HepG2 (cell line): ENCODE data around the gene EVI2B. TPM values are rescaled to one million over a fixed set of nuclear protein-coding genes. Genes with fewer than 3 reads are reported as not detected.
A peak's percentile ranks its signal among the peaks of the same experiment; 100 is the strongest.

ENCODE experiments used
- ATAC-seq: fragments of 200-7000 bp; cut with Tn5 transposase; 3 replicates; pipeline ENCODE4 v1.9.1; 2020; ENCODE audit warnings: mild to moderate bottlenecking, moderate library complexity
- BruUV-seq: library from RNA; stranded (reverse); fragments of 400-500 nt; replicated peaks from 2 replicates; lab custom pipeline; 2021; lab: Mats Ljungman, UMichigan
- CTCF ChIA-PET: fragments of 300-600 bp; formaldehyde crosslinking; extraction: SDS; loops from one replicate; lab custom pipeline; 2021; ENCODE audit warnings: low total read pairs, inconsistent platforms, low intra/inter-chr PET ratio; lab: Yijun Ruan, JAX
- POLR2A ChIA-PET: fragments of 350-600 bp; sonication (Branson Sonifier 250); formaldehyde crosslinking; loops from one replicate; lab custom pipeline; 2020; ENCODE audit warnings: antibody characterized with exemption, inconsistent platforms; lab: Yijun Ruan, JAX
- DNase-seq: peaks from one replicate; pipeline ENCODE4 v3.0.0-alpha.2; 2015; ENCODE audit warnings: low spot score
- FAIRE-seq: peaks from 3 replicates; lab custom pipeline; 2011; peaks lifted over from hg19 to GRCh38; lab: Jason Lieb, UNC
- H2AFZ ChIP-seq: one replicate; pipeline ENCODE4 v1.6.1; 2011; ENCODE audit warnings: low read length, inconsistent platforms
- H3K27ac ChIP-seq: fragments of 300-600 bp; 3 replicates; pipeline ENCODE4 v1.8.0; 2011; ENCODE audit warnings: mixed run types, mild to moderate bottlenecking, mixed read lengths, low read length, inconsistent platforms; ENCODE audit not compliant: insufficient read depth; ENCODE audit errors: extremely low read length
- H3K27me3 ChIP-seq, 2 experiments: fragments of 200-600 bp in 1 of 2; 2 replicates in 1 of 2; 3 replicates in 1 of 2; pipeline versions ENCODE4 v1.6.0 to v1.8.0; 2011; ENCODE audit warnings: low read length in 2 of 2, mild to moderate bottlenecking in 2 of 2, moderate library complexity in 2 of 2, inconsistent platforms in 1 of 2; ENCODE audit not compliant: insufficient read depth in 2 of 2, control insufficient read depth in 1 of 2
- H3K36me3 ChIP-seq, 2 experiments: fragments of 200-600 bp in 1 of 2; replicated peaks in 1 of 2; 2 replicates in 1 of 2; 3 replicates in 1 of 2; pipeline versions ENCODE4 v1.5.1 to v1.8.0; 2011; ENCODE audit warnings: low read length in 2 of 2, inconsistent platforms in 1 of 2; ENCODE audit not compliant: insufficient read depth in 2 of 2, control insufficient read depth in 1 of 2
- H3K4me1 ChIP-seq: 2 replicates; pipeline ENCODE4 v1.5.1; 2012; ENCODE audit warnings: low read length, inconsistent platforms; ENCODE audit not compliant: insufficient read depth
- H3K4me2 ChIP-seq: 2 replicates; pipeline ENCODE4 v1.6.0; 2011; ENCODE audit warnings: low read depth, low read length, inconsistent platforms
- H3K4me3 ChIP-seq, 3 experiments: fragments of 200-600 bp in 1 of 3; sonication (generic), shearing (Covaris generic) in 1 of 3; replicated peaks in 1 of 3; 2 replicates each; pipeline ENCODE4 v1.5.1; 2011 to 2016; ENCODE audit warnings: low read length in 3 of 3, inconsistent platforms in 2 of 3, low read depth in 2 of 3, mild to moderate bottlenecking in 2 of 3, control low read depth in 1 of 3, mixed read lengths in 1 of 3; ENCODE audit not compliant: insufficient read depth in 1 of 3
- H3K79me2 ChIP-seq: one replicate; pipeline ENCODE4 v1.6.1; 2011; ENCODE audit warnings: low read length, inconsistent platforms; ENCODE audit not compliant: insufficient read depth
- H3K9ac ChIP-seq: 2 replicates; pipeline ENCODE4 v1.6.0; 2011; ENCODE audit warnings: mild to moderate bottlenecking, low read depth, low read length, inconsistent platforms; ENCODE audit not compliant: insufficient read depth
- H3K9me3 ChIP-seq: 2 replicates; pipeline ENCODE4 v1.5.1; 2012; ENCODE audit warnings: mild to moderate bottlenecking, low read length
- H4K20me1 ChIP-seq: 2 replicates; pipeline ENCODE4 v1.6.0; 2011; ENCODE audit warnings: inconsistent platforms, mild to moderate bottlenecking, low read length, moderate library complexity; ENCODE audit not compliant: insufficient read depth
- CBX2 ChIP-seq, 2 experiments: fragments of 200-600 bp in 1 of 2; sonication (generic); formaldehyde crosslinking in 1 of 2; IDR thresholded peaks; 2 replicates each; pipeline versions ENCODE4 v1.7.0 to v1.8.1; 2018 to 2022; ENCODE audit warnings: low read depth in 2 of 2, low read length in 1 of 2, mild to moderate bottlenecking in 1 of 2, missing genetic modification reagents in 1 of 2
- CHCHD3 ChIP-seq: sonication (generic); formaldehyde crosslinking; IDR thresholded peaks from 2 replicates; pipeline ENCODE4 v1.8.0; 2022; ENCODE audit warnings: mild to moderate bottlenecking, missing genetic modification reagents, moderate library complexity
- EED ChIP-seq: sonication (generic); formaldehyde crosslinking; IDR thresholded peaks from 2 replicates; pipeline ENCODE4 v1.5.0; 2020; ENCODE audit warnings: mild to moderate bottlenecking, missing genetic modification reagents
- HES4 ChIP-seq: sonication (generic); formaldehyde crosslinking; IDR thresholded peaks from 2 replicates; pipeline ENCODE4 v1.9.0; 2021; ENCODE audit warnings: mild to moderate bottlenecking, missing genetic modification reagents, borderline replicate concordance
- MAFF ChIP-seq: IDR thresholded peaks from 2 replicates; pipeline ENCODE4 v1.6.1; 2011; ENCODE audit warnings: low read depth, low read length, improper control_type of control experiment
- MAFK ChIP-seq, 2 experiments: IDR thresholded peaks in 1 of 2; conservative IDR thresholded peaks in 1 of 2; 2 replicates each; pipeline ENCODE4 v1.6.1; 2011; ENCODE audit warnings: improper control_type of control experiment in 2 of 2, low read length in 2 of 2
- MTF2 ChIP-seq: sonication (generic); formaldehyde crosslinking; IDR thresholded peaks from 2 replicates; pipeline ENCODE4 v1.5.0; 2020; ENCODE audit warnings: missing genetic modification reagents, borderline replicate concordance
- NFYC ChIP-seq: IDR thresholded peaks from 2 replicates; pipeline ENCODE4 v1.6.1; 2016; ENCODE audit warnings: missing genetic modification reagents, missing compliant biosample characterization
- NR1H2 ChIP-seq: sonication (generic); formaldehyde crosslinking; IDR thresholded peaks from 2 replicates; pipeline ENCODE4 v1.8.1; 2022; ENCODE audit warnings: low read depth, missing genetic modification reagents, borderline replicate concordance
- U2AF2 ChIP-seq: fragments of 200-400 bp; formaldehyde crosslinking; IDR thresholded peaks from 2 replicates; pipeline ENCODE4 v1.6.1; 2017; ENCODE audit warnings: low read depth, mild to moderate bottlenecking, low read length
- ZBTB8A ChIP-seq: sonication (generic); formaldehyde crosslinking; IDR thresholded peaks from 2 replicates; pipeline ENCODE4 v1.4.0; 2020; ENCODE audit warnings: mild to moderate bottlenecking, low read depth, missing genetic modification reagents, borderline replicate concordance
- ZC3H4 ChIP-seq: sonication (generic); formaldehyde crosslinking; IDR thresholded peaks from 2 replicates; pipeline ENCODE4 v1.4.0; 2020; ENCODE audit warnings: missing genetic modification reagents, borderline replicate concordance
- ZNF207 ChIP-seq: fragments of 450-650 bp; IDR thresholded peaks from 2 replicates; pipeline ENCODE4 v1.6.1; 2016; ENCODE audit warnings: antibody characterized with exemption, borderline replicate concordance
- ZNF33B ChIP-seq: sonication (generic); formaldehyde crosslinking; IDR thresholded peaks from 2 replicates; pipeline ENCODE4 v1.5.1; 2020; ENCODE audit warnings: mild to moderate bottlenecking, missing genetic modification reagents
- ZNF557 ChIP-seq: sonication (generic); formaldehyde crosslinking; IDR thresholded peaks from 2 replicates; pipeline ENCODE4 v1.4.0; 2020; ENCODE audit warnings: missing genetic modification reagents
- ZNF674 ChIP-seq: sonication (generic); formaldehyde crosslinking; IDR thresholded peaks from 2 replicates; pipeline ENCODE4 v1.5.0; 2020; ENCODE audit warnings: low read depth, mild to moderate bottlenecking, missing genetic modification reagents
- ZNF75D ChIP-seq: sonication (generic); formaldehyde crosslinking; IDR thresholded peaks from 2 replicates; pipeline ENCODE4 v1.8.1; 2023; ENCODE audit warnings: missing genetic modification reagents, mild to moderate bottlenecking, borderline replicate concordance
- WGBS: methylation state at CpG from one replicate; pipeline ENCODE4 v1.1.6; 2017; ENCODE audit warnings: low lambda C conversion rate; 5-methylcytosine and 5-hydroxymethylcytosine counted together
- in situ Hi-C: cut with HindIII; loops from 2 replicates; pipeline ENCODE4 v1.10.0; 2017; ENCODE audit warnings: low pct_unique_long_range_greater_than_20kb; ENCODE audit not compliant: extremely low pct_ligation_motif_present
- intact Hi-C: fragments of 100-400 bp; cut with micrococcal nuclease; formaldehyde crosslinking; loops from one replicate; pipeline ENCODE4 v1.10.0; 2022; ENCODE audit not compliant: unreplicated experiment
- polyA plus RNA-seq, 8 experiments: library from polyadenylated mRNA; depleted of rRNA in 3 of 8; stranded (reverse) in 7 of 8; unstranded in 1 of 8; fragments of >200 nt; fragmentation: Illumina TruSeq in 4 of 8; extraction: Trizol in 4 of 8; gene quantifications; 2 replicates each; pipeline versions ENCODE4 v1.2.1 to v1.2.3, GENCODE V29; 2011 to 2016; ENCODE audit warnings: low read depth in 4 of 8, missing spikeins in 1 of 8, mixed read lengths in 1 of 8; ENCODE audit not compliant: insufficient read depth in 1 of 8
- total RNA-seq, 5 experiments: library from RNA; depleted of rRNA; stranded (reverse); fragments of >200 nt; fragmentation: Illumina TruSeq; extraction: Trizol; gene quantifications; 2 replicates each; pipeline ENCODE4 v1.2.3, GENCODE V29; 2016; ENCODE audit warnings: low read depth in 1 of 5
- TF ChIP-seq, protein P1 (sequence below): sonication (generic); formaldehyde crosslinking; IDR thresholded peaks from 2 replicates; pipeline ENCODE4 v1.4.0; 2020; ENCODE audit warnings: mild to moderate bottlenecking, missing genetic modification reagents
- TF ChIP-seq, protein P2 (sequence below): sonication (generic); formaldehyde crosslinking; conservative IDR thresholded peaks from 2 replicates; pipeline ENCODE4 v1.4.0; 2020; ENCODE audit warnings: missing genetic modification reagents
- TF ChIP-seq, protein P3 (sequence below): sonication (generic); formaldehyde crosslinking; IDR thresholded peaks from 2 replicates; pipeline ENCODE4 v1.5.1; 2020; ENCODE audit warnings: missing genetic modification reagents, mild to moderate bottlenecking, borderline replicate concordance

EVI2B gene
- total and polyA plus RNA-seq, 2 of the 13 experiments (the other 11 are each of a cell fraction or from before 2014, with no cell fraction given): not detected

DNA sequence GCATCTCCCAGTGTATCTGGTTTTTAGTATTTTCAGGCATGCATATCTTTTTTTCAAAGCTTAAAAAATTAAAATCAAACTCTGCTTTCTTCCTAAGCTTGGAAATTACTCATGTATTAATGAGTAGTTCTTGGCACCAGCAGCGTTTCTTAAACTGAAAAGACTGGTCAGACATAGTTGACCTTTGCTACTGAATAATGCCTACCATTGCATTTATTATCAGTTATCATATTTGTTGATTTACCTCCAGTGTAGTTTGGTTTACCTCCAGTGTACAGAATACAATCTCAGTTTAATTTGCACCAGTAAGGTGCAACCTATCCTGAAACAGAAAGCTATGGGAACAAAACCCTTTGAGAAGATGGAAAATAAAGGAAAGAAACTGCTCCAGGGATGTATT is 42.1 kb upstream of the EVI2B start:
- ATAC-seq: no peak

DNA sequence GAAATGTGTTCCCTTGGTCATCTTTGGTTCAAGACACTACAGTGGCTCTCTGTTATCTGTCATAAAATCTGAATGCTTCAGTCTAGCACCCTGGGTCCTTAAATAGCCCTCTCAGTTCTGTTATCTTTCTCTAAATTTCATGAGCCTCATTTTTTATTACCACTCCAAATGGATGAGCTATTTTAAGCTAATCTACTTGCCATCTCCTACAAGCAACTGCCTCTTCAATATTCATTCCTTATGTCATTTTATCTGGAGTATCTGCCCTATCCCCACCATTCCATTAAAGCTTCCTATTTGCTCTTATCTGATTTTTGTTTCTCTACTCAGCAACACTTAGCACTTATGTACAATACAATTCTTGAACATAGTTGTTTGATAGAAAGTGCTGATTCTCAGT is 35.6 kb upstream of the EVI2B start:
- H3K4me3 ChIP-seq: no peak overlapping the region
- in situ Hi-C loops: no loop called here
- FAIRE-seq (no peak), ATAC-seq (no peak), DNase-seq (no peak)
- H3K4me2 ChIP-seq: no peak overlapping the region
- no peaks in the 10 kb centered on the region for H3K9me3 ChIP-seq
- no peak overlapping the region for H3K9ac ChIP-seq
- H3K36me3 ChIP-seq: peaks cover 2 to 41% of the 10 kb centered on the region in 2 experiments
- TF ChIP-seq ZNF75D (CRISPR knock-in tag): no peak
- no peak for TF ChIP-seq ZNF33B
- TF ChIP-seq ZC3H4 (CRISPR knock-in tag): no peak
- no peak for TF ChIP-seq NR1H2 (CRISPR knock-in tag)
- TF ChIP-seq, protein P1, sequence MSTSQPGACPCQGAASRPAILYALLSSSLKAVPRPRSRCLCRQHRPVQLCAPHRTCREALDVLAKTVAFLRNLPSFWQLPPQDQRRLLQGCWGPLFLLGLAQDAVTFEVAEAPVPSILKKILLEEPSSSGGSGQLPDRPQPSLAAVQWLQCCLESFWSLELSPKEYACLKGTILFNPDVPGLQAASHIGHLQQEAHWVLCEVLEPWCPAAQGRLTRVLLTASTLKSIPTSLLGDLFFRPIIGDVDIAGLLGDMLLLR: no peak
- TF ChIP-seq NFYC (CRISPR knock-in tag): no peak
- TF ChIP-seq CHCHD3 (CRISPR knock-in tag): no peak
- TF ChIP-seq ZNF674: no peak
- TF ChIP-seq, protein P2, sequence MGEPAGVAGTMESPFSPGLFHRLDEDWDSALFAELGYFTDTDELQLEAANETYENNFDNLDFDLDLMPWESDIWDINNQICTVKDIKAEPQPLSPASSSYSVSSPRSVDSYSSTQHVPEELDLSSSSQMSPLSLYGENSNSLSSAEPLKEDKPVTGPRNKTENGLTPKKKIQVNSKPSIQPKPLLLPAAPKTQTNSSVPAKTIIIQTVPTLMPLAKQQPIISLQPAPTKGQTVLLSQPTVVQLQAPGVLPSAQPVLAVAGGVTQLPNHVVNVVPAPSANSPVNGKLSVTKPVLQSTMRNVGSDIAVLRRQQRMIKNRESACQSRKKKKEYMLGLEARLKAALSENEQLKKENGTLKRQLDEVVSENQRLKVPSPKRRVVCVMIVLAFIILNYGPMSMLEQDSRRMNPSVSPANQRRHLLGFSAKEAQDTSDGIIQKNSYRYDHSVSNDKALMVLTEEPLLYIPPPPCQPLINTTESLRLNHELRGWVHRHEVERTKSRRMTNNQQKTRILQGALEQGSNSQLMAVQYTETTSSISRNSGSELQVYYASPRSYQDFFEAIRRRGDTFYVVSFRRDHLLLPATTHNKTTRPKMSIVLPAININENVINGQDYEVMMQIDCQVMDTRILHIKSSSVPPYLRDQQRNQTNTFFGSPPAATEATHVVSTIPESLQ (CRISPR knock-in tag): no peak
- TF ChIP-seq, protein P3, sequence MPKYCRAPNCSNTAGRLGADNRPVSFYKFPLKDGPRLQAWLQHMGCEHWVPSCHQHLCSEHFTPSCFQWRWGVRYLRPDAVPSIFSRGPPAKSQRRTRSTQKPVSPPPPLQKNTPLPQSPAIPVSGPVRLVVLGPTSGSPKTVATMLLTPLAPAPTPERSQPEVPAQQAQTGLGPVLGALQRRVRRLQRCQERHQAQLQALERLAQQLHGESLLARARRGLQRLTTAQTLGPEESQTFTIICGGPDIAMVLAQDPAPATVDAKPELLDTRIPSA (CRISPR knock-in tag): no peak
- no peak for TF ChIP-seq CBX2 (IDR thresholded peaks at IDR 0.05; ENCODE audit: low read depth, low read length)
- TF ChIP-seq CBX2 (CRISPR knock-in tag; IDR thresholded peaks at IDR 0.05; ENCODE audit: low read depth): no peak
- intact Hi-C loops: no loop called here
- no TSS peak for BruUV-seq
- no peaks in the 10 kb centered on the region for H4K20me1 ChIP-seq
- H3K79me2 ChIP-seq: no peaks in the 10 kb centered on the region
- no peaks in the 10 kb centered on the region for H3K27me3 ChIP-seq
- POLR2A ChIA-PET: no interaction called here
- no peaks in the 10 kb centered on the region for H3K4me1 ChIP-seq
- CTCF ChIA-PET: no interaction called here
- H3K27ac ChIP-seq: no peak overlapping the region
- H2AFZ ChIP-seq: no peak overlapping the region

More for the DNA sequence above, 42.1 kb upstream of the EVI2B start:
- no TSS peak for BruUV-seq
- in situ Hi-C loops (no loop called here), intact Hi-C loops (loop anchor here (1.0 kb wide), 1 partner anchor 23 kb away; no protein-coding TSS in a partner anchor)
- Histone ChIP-seq H3K4me2 (no peak overlapping the region), H3K4me1 (no peaks in the 10 kb centered on the region), H3K4me3 (no peak overlapping the region), H3K79me2 (no peaks in the 10 kb centered on the region), H3K27ac (no peak overlapping the region), H3K9ac (no peak overlapping the region), H2AFZ (no peak overlapping the region), H4K20me1 (no peaks in the 10 kb centered on the region), H3K27me3 (no peaks in the 10 kb centered on the region), H3K36me3 (peaks cover 7 to 40% of the 10 kb centered on the region in 2 experiments), H3K9me3 (no peaks in the 10 kb centered on the region)
- TF ChIP-seq U2AF2 (no peak), MAFK (conservative IDR thresholded peaks at IDR 0.05 in 1 of 2, IDR thresholded peaks at IDR 0.05 in 1 of 2; ENCODE audit: low read length in 2 of 2) (peak in 1 of 2 experiments; percentile 54; a peak in 2 of 4 replicates), HES4 (CRISPR knock-in tag) (no peak), MAFF (0 out of 2 replicates have a peak, but pooled peaks have one; percentile 21), EED (no peak), ZNF557 (CRISPR knock-in tag) (no peak), ZNF207 (no peak), MTF2 (CRISPR knock-in tag) (no peak), ZBTB8A (CRISPR knock-in tag) (no peak)
- DNase-seq: no peak
- no peak for FAIRE-seq
- ChIA-PET POLR2A (no interaction called here), CTCF (no interaction called here)
- 94% methylated on average over 1 of the region's 1 CpG for WGBS
